Thyroid gland (tissue), 4 donors: ENCODE measurements around the gene CHRNE.

Experiments
- POLR2A ChIP-seq, 2 donors: fragments of 450-650 bp; IDR thresholded peaks; one replicate each; pipeline ENCODE4 v1.6.1; 2017; ENCODE audit warnings: antibody characterized with exemption in 2 of 2, mild to moderate bottlenecking in 2 of 2, moderate library complexity in 1 of 2
- TF ChIP-seq, protein P1 (sequence below), 6 experiments: fragments of 200-600 bp in 3 of 6; fragments of 450-650 bp in 3 of 6; sonication (generic) in 3 of 6; IDR thresholded peaks; one replicate each; pipeline ENCODE4 v1.5.1; 2016 to 2019; ENCODE audit warnings: antibody characterized with exemption in 6 of 6, mild to moderate bottlenecking in 2 of 6, inconsistent platforms in 1 of 6, moderate library complexity in 1 of 6

DNA sequence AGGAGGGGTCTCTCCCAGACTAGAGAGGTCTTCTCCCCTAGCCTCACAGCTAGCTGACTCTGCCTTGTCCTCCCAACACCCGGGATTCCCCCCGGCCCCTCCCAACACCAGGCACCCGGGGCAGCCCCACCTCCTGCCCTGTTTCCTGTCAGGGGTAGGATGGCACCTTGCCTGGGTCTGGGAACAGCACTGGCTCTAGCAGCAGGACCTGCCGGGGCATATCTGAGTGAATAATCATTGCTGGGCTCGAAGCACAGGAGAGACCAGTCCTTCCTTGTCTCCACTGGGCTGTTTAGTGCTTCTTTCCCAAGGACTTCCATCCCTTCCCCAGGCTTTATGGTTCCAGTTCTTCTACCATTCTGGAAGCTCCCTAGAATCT lies 44.0 kb downstream of the CHRNE start:
- TF ChIP-seq, protein P1, sequence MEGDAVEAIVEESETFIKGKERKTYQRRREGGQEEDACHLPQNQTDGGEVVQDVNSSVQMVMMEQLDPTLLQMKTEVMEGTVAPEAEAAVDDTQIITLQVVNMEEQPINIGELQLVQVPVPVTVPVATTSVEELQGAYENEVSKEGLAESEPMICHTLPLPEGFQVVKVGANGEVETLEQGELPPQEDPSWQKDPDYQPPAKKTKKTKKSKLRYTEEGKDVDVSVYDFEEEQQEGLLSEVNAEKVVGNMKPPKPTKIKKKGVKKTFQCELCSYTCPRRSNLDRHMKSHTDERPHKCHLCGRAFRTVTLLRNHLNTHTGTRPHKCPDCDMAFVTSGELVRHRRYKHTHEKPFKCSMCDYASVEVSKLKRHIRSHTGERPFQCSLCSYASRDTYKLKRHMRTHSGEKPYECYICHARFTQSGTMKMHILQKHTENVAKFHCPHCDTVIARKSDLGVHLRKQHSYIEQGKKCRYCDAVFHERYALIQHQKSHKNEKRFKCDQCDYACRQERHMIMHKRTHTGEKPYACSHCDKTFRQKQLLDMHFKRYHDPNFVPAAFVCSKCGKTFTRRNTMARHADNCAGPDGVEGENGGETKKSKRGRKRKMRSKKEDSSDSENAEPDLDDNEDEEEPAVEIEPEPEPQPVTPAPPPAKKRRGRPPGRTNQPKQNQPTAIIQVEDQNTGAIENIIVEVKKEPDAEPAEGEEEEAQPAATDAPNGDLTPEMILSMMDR (IDR thresholded peaks at IDR 0.05): no peak
- TF ChIP-seq POLR2A (IDR thresholded peaks at IDR 0.05): no peak
